Dermis blood vessel endothelial cell (primary cell): ENCODE data around the gene CXXC5. TPM values are rescaled to one million over a fixed set of nuclear protein-coding genes. Genes with fewer than 3 reads are reported as not detected.
A peak's percentile ranks its signal among the peaks of the same experiment; 100 is the strongest.

Experiments
- DNase-seq: peaks from one replicate; pipeline ENCODE4 v3.0.0; 2010
- total RNA-seq: library from RNA; depleted of rRNA; stranded (reverse); fragments of >200 nt; gene quantifications from 2 replicates; pipeline ENCODE4 v1.2.3, GENCODE V29; 2014

Gene CXXC5
- total RNA-seq, 1 donor from 2014 or later, result 36.1 TPM

DNA sequence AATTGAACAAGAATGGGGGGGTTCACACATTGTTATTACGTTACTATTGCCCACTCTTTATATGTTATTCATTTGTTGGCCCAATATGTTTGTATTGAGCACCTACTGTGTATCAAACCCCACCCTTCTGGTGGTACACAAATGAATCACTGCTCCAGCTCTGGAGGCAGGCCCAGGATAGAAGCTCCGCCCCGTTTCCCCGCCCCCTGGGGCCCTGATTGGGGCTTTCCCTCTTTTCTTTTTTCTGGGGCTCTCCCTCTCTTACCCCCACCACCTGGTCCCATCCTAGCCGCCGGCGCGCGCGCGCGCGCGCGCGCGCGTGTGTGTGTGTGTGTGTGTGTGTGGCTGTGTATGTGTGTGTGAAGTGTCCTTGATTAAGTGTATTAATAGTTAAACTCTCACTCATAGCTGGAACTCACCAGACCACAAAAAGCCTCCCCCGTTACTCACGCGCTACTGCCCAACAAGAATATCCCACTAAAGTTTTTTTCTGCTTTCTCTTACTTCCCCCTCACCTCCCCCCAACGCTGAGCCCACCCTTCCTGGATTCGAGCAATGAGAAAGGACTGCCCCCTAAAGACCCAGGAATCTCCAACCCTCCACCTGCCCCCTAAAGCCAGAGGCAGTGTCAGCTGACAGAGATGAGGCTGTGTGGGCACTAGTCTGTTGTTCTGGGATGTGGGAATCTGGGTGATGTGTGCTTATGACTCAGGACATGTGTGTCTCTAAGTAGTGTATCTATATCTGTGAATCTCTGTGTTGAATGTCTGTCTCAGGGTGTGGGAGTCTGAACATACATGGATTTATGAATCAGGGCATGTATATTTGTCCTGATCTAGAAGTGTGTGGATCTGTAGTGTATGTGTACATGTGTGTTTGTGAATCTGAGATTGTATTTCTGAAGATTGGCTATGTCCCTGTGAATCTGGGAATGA lies 4.0 kb downstream of the CXXC5 start:
- peak; percentile 65 for DNase-seq

GRCh38 chr5:139652788-139653241 lies 4.7 kb downstream of the CXXC5 start:
- no peak for DNase-seq

GRCh38 chr5:139653616-139654015 lies 5.5 kb downstream of the CXXC5 start:
- no peak for DNase-seq

- DNase-seq, result no peak
These were observed 6.3 kb downstream of the CXXC5 start for GRCh38 chr5:139654464-139654863.

DNA sequence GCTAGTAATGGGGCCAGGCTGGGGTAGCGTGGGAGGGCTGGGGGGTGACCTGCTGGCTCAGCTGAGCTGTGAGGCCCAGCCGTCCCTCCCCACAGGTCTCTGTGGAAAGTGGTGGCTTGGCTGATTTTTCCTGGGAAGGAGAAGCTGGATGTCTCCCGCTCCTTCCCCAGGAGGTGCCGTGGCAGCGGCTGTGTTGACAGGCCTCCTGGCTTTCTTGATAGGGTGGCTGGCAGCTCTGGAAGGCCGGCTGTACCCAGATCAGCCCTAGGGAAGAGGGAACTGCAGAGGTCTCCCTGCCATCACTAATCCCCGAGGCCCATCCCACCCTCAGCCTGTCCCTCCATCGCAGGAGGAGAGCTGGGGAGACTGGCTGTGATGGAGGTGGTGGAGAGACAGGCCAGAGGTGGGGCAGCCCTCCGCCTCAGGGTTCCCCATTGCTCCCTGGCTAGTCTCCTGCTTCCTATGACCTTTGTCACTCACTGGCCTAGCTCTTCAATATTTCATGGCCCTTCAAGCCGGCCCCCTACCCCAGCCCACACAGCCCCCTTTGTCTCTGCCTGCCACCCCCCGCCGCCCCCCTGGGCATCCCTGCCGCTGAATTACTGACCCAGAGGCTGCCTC lies 6.8 kb downstream of the CXXC5 start:
- DNase-seq, result no peak

DNA sequence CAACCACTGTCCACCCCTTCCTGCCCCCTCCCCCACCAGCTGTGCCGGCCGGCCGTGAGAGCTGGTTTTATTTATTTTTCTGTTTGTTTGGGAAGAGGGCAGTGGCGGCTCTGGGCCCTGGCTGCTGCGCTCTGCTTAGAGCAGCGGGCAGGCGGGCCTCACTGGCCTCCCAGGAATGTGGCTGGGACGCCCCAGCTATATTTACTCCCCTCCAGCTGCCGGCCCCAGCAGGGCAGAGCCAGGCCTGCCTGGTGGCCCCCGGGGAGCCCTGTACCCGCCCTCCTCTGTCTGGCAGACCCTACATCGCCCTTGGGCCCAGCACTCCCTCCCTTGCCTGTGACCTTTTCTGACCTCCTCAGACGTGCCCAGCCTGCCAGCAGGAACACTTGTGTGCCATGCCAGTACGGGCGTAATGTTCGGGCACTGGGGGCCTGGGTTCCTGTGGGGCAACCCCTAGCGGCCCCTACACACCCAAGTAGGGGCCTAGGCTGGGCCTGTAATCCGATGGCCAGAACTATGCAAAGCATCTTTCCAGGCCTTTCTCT lies 7.7 kb downstream of the CXXC5 start:
- DNase-seq, result peak; percentile 49

GRCh38 chr5:139657363-139658321 lies 9.5 kb downstream of the CXXC5 start:
- peak; percentile 41 for DNase-seq

DNA sequence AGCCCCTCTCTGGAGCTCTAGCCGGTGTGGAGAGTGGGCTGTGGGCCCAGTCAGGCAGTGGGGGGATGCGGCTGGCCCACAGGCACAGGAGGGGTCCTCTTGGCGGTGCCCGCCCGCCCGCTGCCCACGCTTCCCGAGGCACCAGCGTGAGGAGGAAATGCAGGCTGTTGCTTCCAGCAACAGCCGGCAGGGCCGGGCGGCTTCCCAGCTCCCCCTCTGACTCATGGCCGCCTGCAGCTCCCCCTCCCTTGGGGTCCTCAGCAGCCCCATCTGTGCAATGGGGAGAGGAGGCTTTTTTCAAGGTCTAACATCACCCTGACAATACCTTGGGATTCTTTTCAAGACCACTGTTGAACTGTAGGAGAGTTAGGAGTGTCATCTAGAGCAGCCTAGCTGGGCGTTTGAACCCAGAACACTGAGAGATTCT lies 10.4 kb downstream of the CXXC5 start:
- peak; percentile 76 for DNase-seq

GRCh38 chr5:139658928-139659667 lies 10.9 kb downstream of the CXXC5 start:
- DNase-seq, result peak; percentile 60

DNA sequence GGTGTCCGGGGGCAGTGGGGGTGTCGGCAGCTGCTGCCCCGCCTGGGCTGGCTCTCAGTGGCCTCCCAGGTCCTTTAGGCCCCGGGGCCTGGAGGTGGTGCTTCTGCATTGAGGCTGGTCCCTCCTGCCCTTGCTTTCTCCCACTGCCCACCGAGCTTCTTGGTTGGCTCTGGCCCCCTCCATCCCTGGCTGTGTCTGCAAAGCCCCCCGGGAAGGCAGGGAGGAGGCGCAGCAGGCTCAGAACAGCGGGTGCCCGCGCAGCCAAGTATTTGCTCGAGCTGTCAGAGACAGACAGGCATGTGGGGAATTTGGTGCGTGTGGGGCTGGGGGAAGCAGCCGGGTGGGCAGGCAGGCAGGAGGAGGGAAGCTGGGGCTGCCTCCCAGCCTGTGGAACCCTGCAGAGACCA lies 11.5 kb downstream of the CXXC5 start:
- DNase-seq, result no peak

DNA sequence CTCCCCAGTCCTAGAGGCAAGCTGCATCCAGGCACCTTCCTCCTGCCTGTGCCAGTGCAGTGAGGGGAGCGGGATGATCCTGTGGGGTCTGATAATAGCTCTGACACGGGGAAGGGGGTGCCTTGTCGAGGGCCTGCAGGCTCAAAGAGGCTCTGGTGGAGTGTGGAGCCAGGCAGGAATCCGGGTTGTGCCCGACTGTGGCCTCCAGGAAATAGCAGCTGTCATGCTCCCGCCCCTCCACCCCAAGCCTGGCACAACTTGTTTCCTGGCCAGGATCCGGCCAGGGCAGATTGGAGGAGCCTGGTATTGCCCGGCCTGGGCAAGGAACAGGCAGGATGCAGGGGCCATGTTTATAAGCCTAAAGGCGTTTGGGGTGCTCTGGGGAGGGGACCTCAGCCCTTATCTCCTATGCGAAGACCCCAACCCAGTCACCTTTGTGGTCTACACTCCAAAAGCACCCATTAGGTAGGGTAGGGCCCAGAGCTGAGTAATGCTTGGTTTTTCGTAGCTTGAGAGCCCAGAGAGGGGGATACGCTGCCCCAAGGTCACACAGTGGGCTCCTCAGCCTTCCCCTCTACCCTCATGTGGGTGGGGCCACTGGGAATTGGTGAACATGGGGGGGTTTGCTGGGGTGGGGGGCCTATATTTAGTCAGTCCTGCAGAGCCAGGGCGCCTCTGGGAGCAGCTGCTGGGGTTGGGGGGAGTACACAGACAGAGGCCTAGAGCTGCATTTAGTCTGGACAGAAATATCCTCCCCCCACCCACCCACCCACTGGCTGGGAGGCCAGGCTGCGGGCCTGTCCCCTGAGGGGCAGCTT lies 12.2 kb downstream of the CXXC5 start:
- DNase-seq, result peak; percentile 67

DNA sequence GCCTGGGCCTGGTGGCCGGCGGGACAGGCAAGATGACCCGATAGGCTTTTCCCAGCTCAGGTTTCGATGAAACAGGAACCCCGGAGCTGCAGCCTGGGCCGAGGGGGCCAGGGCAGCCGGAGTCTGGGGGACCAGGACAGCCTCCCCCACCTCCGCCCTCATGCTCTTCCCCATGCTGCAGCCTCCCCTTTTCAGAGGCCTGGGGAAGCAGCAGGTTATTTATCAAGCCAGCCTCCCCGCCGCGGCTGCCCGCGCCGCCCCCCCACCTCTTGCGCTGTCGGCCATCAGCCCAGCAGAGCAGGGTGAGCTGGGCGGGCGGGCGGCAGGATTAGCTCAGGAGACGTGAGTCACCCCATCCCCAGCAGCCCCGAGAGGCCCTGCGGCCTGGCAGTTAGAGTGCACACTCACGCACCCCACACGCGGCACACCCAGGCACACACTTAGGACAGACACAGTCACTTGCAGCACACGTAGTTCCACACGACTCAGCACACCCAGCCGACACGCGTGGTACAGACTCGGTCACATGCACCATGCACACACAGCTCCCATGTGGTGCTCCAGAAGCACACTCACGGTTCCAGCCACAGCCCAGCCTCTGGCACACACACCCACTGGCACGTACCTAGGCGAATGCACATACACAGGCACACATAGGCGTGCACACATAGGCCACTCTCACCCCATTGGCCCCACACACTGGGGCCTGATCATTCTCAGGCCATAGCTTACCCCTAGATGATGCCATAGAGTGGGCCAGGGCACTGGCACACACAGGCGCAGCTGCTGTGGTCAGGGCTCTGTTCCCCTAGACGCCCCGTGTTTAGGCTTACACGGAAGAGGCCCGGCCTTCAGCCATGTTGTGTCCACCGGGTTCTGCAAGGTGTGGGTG lies 13.0 kb downstream of the CXXC5 start:
- DNase-seq, result peak; percentile 92

- no peak for DNase-seq
These were observed 14.5 kb downstream of the CXXC5 start for GRCh38 chr5:139662617-139663016.

- DNase-seq, result no peak
These were observed 15.3 kb downstream of the CXXC5 start for GRCh38 chr5:139663207-139664085.

- no peak for DNase-seq
These were observed 16.0 kb downstream of the CXXC5 start for GRCh38 chr5:139664086-139664693.

DNA sequence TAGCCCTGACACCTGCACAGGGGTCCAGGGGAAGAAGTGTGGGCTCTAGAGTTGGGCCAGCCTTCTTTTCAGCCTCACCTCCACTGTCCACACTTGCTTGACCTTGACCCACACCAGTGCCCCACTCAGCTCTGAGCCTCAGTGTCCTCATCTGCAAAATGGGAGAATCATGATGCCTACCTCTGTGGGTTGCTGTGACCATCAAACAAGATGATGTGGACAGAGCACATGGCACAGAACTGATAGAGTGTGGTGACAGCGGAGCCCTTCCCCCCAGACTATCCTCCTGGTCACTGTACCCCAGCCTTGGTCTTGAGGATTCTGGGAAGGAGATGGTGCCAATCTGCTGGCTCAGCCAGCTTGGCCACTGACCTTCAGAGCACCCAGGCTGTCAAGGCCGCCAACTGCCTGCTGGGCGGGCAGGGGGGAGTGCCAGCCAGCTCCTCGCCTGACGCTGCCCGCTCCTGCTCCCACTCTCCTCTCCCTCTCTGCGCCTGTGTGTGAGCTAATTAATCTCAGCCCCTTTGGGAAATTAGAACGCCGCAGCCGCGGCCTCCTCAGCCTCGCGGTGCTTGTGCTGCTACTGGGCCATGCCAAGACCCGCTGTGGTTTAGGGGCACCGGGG lies 16.7 kb downstream of the CXXC5 start:
- DNase-seq, result no peak

- DNase-seq, result no peak
These were observed 17.5 kb downstream of the CXXC5 start for GRCh38 chr5:139665626-139666025.

DNA sequence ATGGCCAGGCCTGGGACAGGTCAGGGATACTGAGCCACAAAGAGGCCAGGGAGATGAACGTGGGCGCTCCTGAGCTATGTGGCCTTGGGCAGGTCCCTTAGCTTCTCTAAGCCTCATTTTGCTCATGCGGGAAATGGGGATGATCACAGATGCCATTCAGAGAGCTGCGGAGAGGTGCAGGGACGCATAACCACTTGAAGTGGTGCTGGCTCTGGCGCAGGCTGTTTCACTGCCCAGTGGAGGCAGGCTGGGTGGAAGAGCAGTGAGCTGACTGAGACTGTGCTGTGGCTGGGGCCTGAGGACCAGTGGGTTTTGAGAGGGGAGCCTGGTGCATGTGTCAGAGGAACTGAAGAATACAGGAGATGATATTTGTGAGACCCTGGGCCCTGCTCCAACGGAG lies 18.4 kb downstream of the CXXC5 start:
- no peak for DNase-seq
